NCI-H526 (cell line): ENCODE results near the gene PJVK.
"Not testable (repeated sequence)": the region's sequence is repeated elsewhere in the genome, so short reads cannot be mapped to it uniquely, and the experiment has no call there.

Experiments
- DNase-seq, 2 experiments: peaks; one replicate each; lab custom pipeline; 2025; lab: John Stamatoyannopoulos, UW

PJVK gene

GRCh38 chr2:178436662-178437061 lies 14.5 kb upstream of the PJVK start:
- DNase-seq: no peak

GRCh38 chr2:178441426-178441825 lies 9.8 kb upstream of the PJVK start:
- no peak for DNase-seq

- DNase-seq: no peak
Measured at GRCh38 chr2:178448968-178449661, 2.1 kb upstream of the PJVK start.

GRCh38 chr2:178449700-178450523 lies 1.3 kb upstream of the PJVK start:
- DNase-seq: peak in 1 of 2 experiments; percentile 73

- no peak for DNase-seq
Measured at GRCh38 chr2:178450524-178450773, 729 bp upstream of the PJVK start.

- DNase-seq: no peak
Measured at GRCh38 chr2:178452334-178452733, 1.2 kb downstream of the PJVK start.

GRCh38 chr2:178452870-178453269 lies 1.7 kb downstream of the PJVK start:
- DNase-seq: peak in 1 of 2 experiments; percentile 6

- no peak for DNase-seq
Measured at GRCh38 chr2:178455947-178456346, 4.8 kb downstream of the PJVK start.

- DNase-seq: no peak
Measured at GRCh38 chr2:178457390-178457886, 6.3 kb downstream of the PJVK start.

GRCh38 chr2:178469219-178469849 lies 18.2 kb downstream of the PJVK start:
- DNase-seq: no peak

- DNase-seq: not testable (repeated sequence)
Measured at GRCh38 chr2:178471313-178471712, 20.1 kb downstream of the PJVK start.

GRCh38 chr2:178473373-178473772 lies 22.2 kb downstream of the PJVK start:
- DNase-seq: no peak

GRCh38 chr2:178473931-178474330 lies 22.8 kb downstream of the PJVK start:
- no peak for DNase-seq

GRCh38 chr2:178474560-178474959 lies 23.4 kb downstream of the PJVK start:
- DNase-seq: no peak

- no peak for DNase-seq
Measured at GRCh38 chr2:178476477-178476876, 25.3 kb downstream of the PJVK start.

- peak in 1 of 2 experiments; percentile 15 for DNase-seq
Measured at GRCh38 chr2:178477443-178478129, 26.4 kb downstream of the PJVK start.

GRCh38 chr2:178478130-178478438 lies 26.9 kb downstream of the PJVK start:
- DNase-seq: peak; percentile 47 to 56

GRCh38 chr2:178478439-178479274 lies 27.5 kb downstream of the PJVK start, which contains the start of gene FKBP7:
FKBP7 (minus strand) TSS chr2:178478600; CDS start chr2:178478499, 101 bp downstream.
- DNase-seq: peak; percentile 75 to 92

GRCh38 chr2:178479275-178479616 lies 28.1 kb downstream of the PJVK start:
- DNase-seq: no peak

GRCh38 chr2:178479758-178480226 lies 28.6 kb downstream of the PJVK start:
- peak in 1 of 2 experiments; percentile 24 for DNase-seq
